K562 (cell line): ENCODE data around the gene NUBP2. TPM values are rescaled to one million over a fixed set of nuclear protein-coding genes. Genes with fewer than 3 reads are reported as not detected.
A peak's percentile ranks its signal among the peaks of the same experiment; 100 is the strongest.

ENCODE experiments used
- CTCF ChIP-seq, 3 experiments: IDR thresholded peaks in 2 of 3; conservative IDR thresholded peaks in 1 of 3; 2 replicates each; pipeline ENCODE4 v1.5.1; 2011 to 2012; ENCODE audit warnings: low read length in 3 of 3, mild to moderate bottlenecking in 3 of 3, control low read depth in 2 of 3, improper control_type of control experiment in 1 of 3, inconsistent platforms in 1 of 3, low read depth in 1 of 3, mixed read lengths in 1 of 3, moderate library complexity in 1 of 3; ENCODE audit not compliant: insufficient read depth in 2 of 3
- DEAF1 ChIP-seq: fragments of 450-650 bp; formaldehyde crosslinking; IDR thresholded peaks from 2 replicates; pipeline ENCODE4 v1.4.0; 2020; ENCODE audit warnings: mild to moderate bottlenecking, moderate library complexity
- E2F6 ChIP-seq, 2 experiments: IDR thresholded peaks; 2 replicates each; pipeline ENCODE4 v1.6.1; 2011; ENCODE audit warnings: borderline replicate concordance in 1 of 2, control low read depth in 1 of 2, low read depth in 1 of 2, low read length in 1 of 2, mild to moderate bottlenecking in 1 of 2, mixed read lengths in 1 of 2, moderate library complexity in 1 of 2; ENCODE audit not compliant: insufficient read depth in 1 of 2, insufficient read length in 1 of 2, poor library complexity in 1 of 2, severe bottlenecking in 1 of 2; ENCODE audit errors: extremely low read depth in 1 of 2
- GATA2 ChIP-seq: sonication (generic); formaldehyde crosslinking; IDR thresholded peaks from 2 replicates; pipeline ENCODE4 v1.4.0; 2020; ENCODE audit warnings: mild to moderate bottlenecking, missing genetic modification reagents
- ILF3 ChIP-seq: fragments of 450-650 bp; IDR thresholded peaks from 2 replicates; pipeline ENCODE4 v1.6.1; 2018; ENCODE audit warnings: antibody characterized with exemption, mild to moderate bottlenecking, moderate library complexity, borderline replicate concordance
- REST ChIP-seq, 2 experiments: fragments of 450-650 bp; formaldehyde crosslinking in 1 of 2; IDR thresholded peaks; 2 replicates each; pipeline versions ENCODE4 v1.4.0 to v1.6.1; 2014 to 2020; ENCODE audit warnings: mild to moderate bottlenecking in 2 of 2, borderline replicate concordance in 1 of 2, low read depth in 1 of 2
- SAP30 ChIP-seq: fragments of 200-600 bp; sonication (generic); IDR thresholded peaks from 2 replicates; pipeline ENCODE4 v1.6.1; 2012; ENCODE audit warnings: borderline replicate concordance, low read depth, mild to moderate bottlenecking, moderate library complexity, low read length, control low read depth, inconsistent platforms; ENCODE audit not compliant: insufficient read depth, poor library complexity, severe bottlenecking
- ZBTB7A ChIP-seq: IDR thresholded peaks from 2 replicates; pipeline ENCODE4 v1.6.1; 2011; ENCODE audit warnings: low read depth, mild to moderate bottlenecking, low read length, moderate library complexity, borderline replicate concordance; ENCODE audit not compliant: control insufficient read depth
- ZNF740 ChIP-seq, 3 experiments: fragments of 200-800 bp in 1 of 3; sonication (Bioruptor generic) in 1 of 3; sonication (generic) in 1 of 3; formaldehyde crosslinking in 1 of 3; IDR thresholded peaks; 2 replicates each; pipeline versions ENCODE4 v1.6.1 to v1.8.0; 2016 to 2022; ENCODE audit warnings: mild to moderate bottlenecking in 2 of 3, missing compliant biosample characterization in 2 of 3, missing genetic modification characterization in 2 of 3, missing genetic modification reagents in 1 of 3
- polyA plus RNA-seq, 8 experiments: library from polyadenylated mRNA; depleted of rRNA in 4 of 8; stranded (reverse) in 5 of 8; unstranded in 3 of 8; fragments of >200 nt; fragmentation: Nextera tagmentation in 2 of 8; fragmentation: Illumina TruSeq in 1 of 8; extraction: Ambion mirVana in 2 of 8; extraction: Trizol in 1 of 8; gene quantifications; 2 replicates each; pipeline versions ENCODE4 v1.2.1 to v1.2.3, GENCODE V29; 2011 to 2014; ENCODE audit warnings: inconsistent platforms in 1 of 8, missing spikeins in 1 of 8
- total RNA-seq, 7 experiments: library from RNA; depleted of rRNA in 6 of 7; stranded (reverse); fragments of >200 nt in 6 of 7; fragmentation: Illumina TruSeq in 2 of 7; extraction: Trizol in 2 of 7; gene quantifications; 2 replicates each; pipeline versions ENCODE4 v1.2.1 to v1.2.3, GENCODE V29; 2011 to 2021; ENCODE audit warnings: low replicate concordance in 1 of 7

NUBP2 gene
- total and polyA plus RNA-seq, 9 of the 15 experiments (the other 6 are each of a cell fraction or from before 2014, with no cell fraction given) = 1.8 to 115 (median 24.0) TPM

- TF ChIP-seq CTCF (IDR thresholded peaks at IDR 0.05 in 2 of 3, conservative IDR thresholded peaks at IDR 0.05 in 1 of 3; ENCODE audit: insufficient read depth in 2 of 3, low read depth in 1 of 3, low read length in 3 of 3) (no peak), SAP30 (peak; percentile 51), ZBTB7A (peak; percentile 69; the same call in 1 of the 2 replicates), DEAF1 (CRISPR knock-in tag) (no peak), E2F6 (IDR thresholded peaks at IDR 0.05; ENCODE audit: borderline replicate concordance in 1 of 2, extremely low read depth in 1 of 2, insufficient read depth in 1 of 2, insufficient read length in 1 of 2, low read depth in 1 of 2, low read length in 1 of 2, poor library complexity in 1 of 2, severe bottlenecking in 1 of 2) (peak in 1 of 2 experiments; percentile 10), GATA2 (no peak), ZNF740 (CRISPR knock-in tag; IDR thresholded peaks at IDR 0.05) (peak; percentile 56; the same call in 1 of the 2 replicates), ZNF740 (tag; IDR thresholded peaks at IDR 0.05) (peak in 1 of 2 experiments; percentile 95; a peak in 2 of 4 replicates), ILF3 (peak; percentile 28; the same call in 1 of the 2 replicates), REST (IDR thresholded peaks at IDR 0.05; ENCODE audit: borderline replicate concordance) (no peak), REST (CRISPR knock-in tag; IDR thresholded peaks at IDR 0.05; ENCODE audit: low read depth) (0 out of 2 replicates have a peak, but pooled peaks have one; percentile 29)
Observed at GRCh38 chr16:1771188-1771863, 11.4 kb upstream of the NUBP2 start, which contains the start of gene NME3 (continued).
